Erythroblast (primary cell): ENCODE data around the gene HNRNPLL.

ENCODE experiments used
- GATA1 ChIP-seq: IDR thresholded peaks from 2 replicates; pipeline ENCODE4 v1.6.1; 2011; ENCODE audit warnings: low read depth, mild to moderate bottlenecking, control low read depth, low read length, moderate library complexity
- POLR2A ChIP-seq: IDR thresholded peaks from 2 replicates; pipeline ENCODE4 v1.6.1; 2011; ENCODE audit warnings: mild to moderate bottlenecking, low read length

GRCh38 chr2:38574278-38574677 lies 28.4 kb downstream of the HNRNPLL start:
- TF ChIP-seq POLR2A (no peak), GATA1 (no peak)
